ENCODE measurements around the gene EML3.
"Not testable (repeated sequence)": the region's sequence is repeated elsewhere in the genome, so short reads cannot be mapped to it uniquely, and the experiment has no call there.

- TF ChIP-seq, protein P1, sequence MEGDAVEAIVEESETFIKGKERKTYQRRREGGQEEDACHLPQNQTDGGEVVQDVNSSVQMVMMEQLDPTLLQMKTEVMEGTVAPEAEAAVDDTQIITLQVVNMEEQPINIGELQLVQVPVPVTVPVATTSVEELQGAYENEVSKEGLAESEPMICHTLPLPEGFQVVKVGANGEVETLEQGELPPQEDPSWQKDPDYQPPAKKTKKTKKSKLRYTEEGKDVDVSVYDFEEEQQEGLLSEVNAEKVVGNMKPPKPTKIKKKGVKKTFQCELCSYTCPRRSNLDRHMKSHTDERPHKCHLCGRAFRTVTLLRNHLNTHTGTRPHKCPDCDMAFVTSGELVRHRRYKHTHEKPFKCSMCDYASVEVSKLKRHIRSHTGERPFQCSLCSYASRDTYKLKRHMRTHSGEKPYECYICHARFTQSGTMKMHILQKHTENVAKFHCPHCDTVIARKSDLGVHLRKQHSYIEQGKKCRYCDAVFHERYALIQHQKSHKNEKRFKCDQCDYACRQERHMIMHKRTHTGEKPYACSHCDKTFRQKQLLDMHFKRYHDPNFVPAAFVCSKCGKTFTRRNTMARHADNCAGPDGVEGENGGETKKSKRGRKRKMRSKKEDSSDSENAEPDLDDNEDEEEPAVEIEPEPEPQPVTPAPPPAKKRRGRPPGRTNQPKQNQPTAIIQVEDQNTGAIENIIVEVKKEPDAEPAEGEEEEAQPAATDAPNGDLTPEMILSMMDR (IDR thresholded peaks at IDR 0.05): not testable (repeated sequence)
- not testable (repeated sequence) for TF ChIP-seq POLR2A, POLR2AphosphoS5 (IDR thresholded peaks at IDR 0.05)
Observed at GRCh38 chr11:62581735-62582134, 30.8 kb downstream of the EML3 start.
